GM13977 (cell line): ENCODE results near the gene AP2B1.

Experiments used
- DNase-seq: peaks from one replicate; pipeline ENCODE4 v3.0.0; 2012; ENCODE audit warnings: low spot score
- in situ Hi-C: fragments of 300-500 bp; cut with MboI; formaldehyde crosslinking; loops from one replicate; pipeline ENCODE4 v1.12.0; 2022; ENCODE audit warnings: low sequenced_read_pairs, low pct_unique_long_range_greater_than_20kb, mixed read lengths, inconsistent platforms; ENCODE audit not compliant: unreplicated experiment
- TF ChIP-seq, protein P1 (sequence below): IDR thresholded peaks from 2 replicates; pipeline ENCODE4 v1.5.1; 2012; ENCODE audit warnings: mild to moderate bottlenecking, control low read depth; ENCODE audit not compliant: insufficient read depth; ENCODE audit errors: extremely low read depth, missing control alignments

AP2B1 gene

DNA sequence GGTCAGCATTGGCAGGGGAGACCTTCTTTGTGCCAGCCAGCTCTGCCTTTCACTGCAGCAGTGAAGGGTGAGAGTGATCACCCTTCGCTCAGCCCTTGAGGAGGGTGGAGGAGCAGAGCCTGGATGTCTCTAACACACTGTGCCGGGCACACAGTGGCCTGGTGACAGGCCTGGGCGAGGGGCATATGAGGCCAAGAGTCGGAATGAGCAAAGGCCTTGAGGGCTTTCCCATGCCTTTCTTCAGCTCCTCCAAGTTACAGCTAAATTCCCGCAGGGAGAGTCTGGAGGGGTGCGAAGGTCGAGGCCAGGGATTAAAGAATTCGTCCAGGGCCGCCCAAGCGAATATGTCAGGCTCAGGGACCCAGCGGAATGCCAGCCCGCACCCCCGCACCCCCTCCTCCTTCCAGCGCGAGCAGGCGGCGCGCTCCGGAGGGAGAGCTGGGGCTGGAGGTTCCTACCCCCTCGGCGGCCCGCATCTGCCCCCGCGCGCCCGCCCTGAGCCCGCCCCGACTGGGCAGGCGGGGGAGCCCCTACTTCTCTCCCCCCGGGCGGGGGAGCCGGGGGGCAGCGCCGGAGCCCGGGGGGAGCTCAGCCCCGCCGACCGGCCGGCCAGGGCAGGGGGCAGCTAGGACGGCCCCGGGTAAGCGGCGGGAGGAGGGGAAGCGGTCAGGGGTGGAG is 144.3 kb downstream of the AP2B1 start, which contains the start of gene RASL10B:
Gene RASL10B, plus strand, starts transcription at position 401 of the 678 bp plus-strand sequence. CDS start 3,546 bp downstream, outside the sequence.
- DNase-seq: peak; percentile 80
- in situ Hi-C loops: loop anchor here (25.0 kb wide), 1 partner anchor 119 kb away; no protein-coding TSS in a partner anchor
- TF ChIP-seq, protein P1, sequence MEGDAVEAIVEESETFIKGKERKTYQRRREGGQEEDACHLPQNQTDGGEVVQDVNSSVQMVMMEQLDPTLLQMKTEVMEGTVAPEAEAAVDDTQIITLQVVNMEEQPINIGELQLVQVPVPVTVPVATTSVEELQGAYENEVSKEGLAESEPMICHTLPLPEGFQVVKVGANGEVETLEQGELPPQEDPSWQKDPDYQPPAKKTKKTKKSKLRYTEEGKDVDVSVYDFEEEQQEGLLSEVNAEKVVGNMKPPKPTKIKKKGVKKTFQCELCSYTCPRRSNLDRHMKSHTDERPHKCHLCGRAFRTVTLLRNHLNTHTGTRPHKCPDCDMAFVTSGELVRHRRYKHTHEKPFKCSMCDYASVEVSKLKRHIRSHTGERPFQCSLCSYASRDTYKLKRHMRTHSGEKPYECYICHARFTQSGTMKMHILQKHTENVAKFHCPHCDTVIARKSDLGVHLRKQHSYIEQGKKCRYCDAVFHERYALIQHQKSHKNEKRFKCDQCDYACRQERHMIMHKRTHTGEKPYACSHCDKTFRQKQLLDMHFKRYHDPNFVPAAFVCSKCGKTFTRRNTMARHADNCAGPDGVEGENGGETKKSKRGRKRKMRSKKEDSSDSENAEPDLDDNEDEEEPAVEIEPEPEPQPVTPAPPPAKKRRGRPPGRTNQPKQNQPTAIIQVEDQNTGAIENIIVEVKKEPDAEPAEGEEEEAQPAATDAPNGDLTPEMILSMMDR: no peak

DNA sequence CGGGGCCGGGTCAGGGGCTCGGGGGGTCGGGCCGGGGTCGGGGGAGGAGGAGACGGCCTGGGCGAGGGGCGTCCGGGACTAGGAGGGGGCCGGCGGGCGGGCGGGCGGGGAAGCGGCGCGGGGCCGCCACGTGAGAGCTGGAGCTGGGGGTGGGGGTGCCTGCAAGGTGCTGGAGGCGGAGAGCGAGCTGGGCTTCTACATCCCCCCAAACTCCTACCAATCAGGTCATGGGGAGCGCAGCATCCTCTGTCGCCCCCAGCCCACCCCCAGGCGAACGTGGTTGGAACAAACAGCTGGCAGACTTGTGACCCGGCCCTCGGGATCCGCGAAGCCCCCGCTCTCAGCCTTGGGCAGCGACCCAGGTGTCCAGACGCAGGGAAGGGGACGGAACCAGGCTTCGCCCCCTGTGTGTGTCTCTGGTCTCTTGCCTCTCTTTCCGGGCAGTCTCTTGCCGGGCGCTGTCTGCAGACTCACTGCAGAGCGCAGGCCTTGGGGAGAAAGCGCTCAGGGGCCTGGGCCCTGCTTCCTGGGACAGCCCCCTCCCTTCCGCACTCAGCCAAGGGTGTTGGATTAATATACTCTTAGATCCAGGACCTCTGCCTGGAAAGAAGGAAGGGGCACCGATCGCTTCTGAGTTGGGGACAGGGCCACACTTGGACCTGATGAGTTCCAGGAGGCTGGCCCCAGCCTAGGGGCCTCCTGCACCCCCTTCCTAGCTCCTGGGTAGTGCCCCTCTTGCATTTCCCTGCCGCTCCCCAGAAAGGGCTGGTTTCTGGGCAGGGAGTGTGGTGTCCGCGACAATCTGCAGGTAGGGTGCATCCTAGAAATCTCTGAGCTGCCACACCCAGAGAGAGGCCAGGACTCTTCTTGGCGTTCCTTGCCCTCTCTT is 145.0 kb downstream of the AP2B1 start:
- peak; percentile 51 for DNase-seq
- TF ChIP-seq, protein P1: no peak
- in situ Hi-C loops: loop anchor here (25.0 kb wide), 1 partner anchor 120 kb away; no protein-coding TSS in a partner anchor

DNA sequence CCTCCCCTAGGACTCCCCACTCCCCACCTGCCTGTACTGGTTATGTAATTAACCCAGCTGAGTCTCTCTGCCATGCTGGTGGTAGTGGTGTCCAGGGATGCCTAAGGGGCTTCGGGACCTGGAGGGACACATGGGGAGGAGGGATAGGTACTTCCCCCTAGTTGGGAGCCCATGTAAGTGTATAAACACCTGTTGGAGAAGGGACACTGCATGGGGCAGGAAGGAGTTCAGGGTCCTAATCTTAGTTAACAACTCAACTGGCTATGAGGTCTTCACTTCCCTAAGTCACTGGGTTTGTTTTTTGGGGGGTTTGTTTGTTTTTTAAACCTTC is 145.6 kb downstream of the AP2B1 start:
- in situ Hi-C loops: loop anchor here (25.0 kb wide), 1 partner anchor 120 kb away; no protein-coding TSS in a partner anchor
- DNase-seq: peak; percentile 36
- TF ChIP-seq, protein P1: no peak

DNA sequence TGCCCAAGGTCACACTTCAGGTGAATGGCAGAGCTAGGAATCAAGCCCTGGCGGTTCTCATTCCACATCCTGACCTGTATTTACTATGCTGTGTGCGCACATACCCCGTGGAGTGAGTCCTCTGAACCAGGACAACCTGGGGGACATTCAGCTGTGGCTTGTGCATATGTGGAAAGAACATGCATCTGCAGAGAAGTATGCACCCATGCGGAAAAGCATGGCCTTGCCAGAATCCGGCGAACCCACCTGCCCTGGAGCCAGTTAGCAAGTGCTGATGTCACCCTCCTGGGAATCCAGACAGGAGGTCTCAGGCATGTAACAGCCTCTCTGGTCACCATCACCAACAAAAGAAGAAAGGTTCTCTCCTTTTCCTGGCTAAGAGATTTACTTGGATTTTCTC is 146.2 kb downstream of the AP2B1 start:
- in situ Hi-C loops: loop anchor here (25.0 kb wide), 1 partner anchor 121 kb away; no protein-coding TSS in a partner anchor
- peak; percentile 34 for DNase-seq
- TF ChIP-seq, protein P1: no peak

DNA sequence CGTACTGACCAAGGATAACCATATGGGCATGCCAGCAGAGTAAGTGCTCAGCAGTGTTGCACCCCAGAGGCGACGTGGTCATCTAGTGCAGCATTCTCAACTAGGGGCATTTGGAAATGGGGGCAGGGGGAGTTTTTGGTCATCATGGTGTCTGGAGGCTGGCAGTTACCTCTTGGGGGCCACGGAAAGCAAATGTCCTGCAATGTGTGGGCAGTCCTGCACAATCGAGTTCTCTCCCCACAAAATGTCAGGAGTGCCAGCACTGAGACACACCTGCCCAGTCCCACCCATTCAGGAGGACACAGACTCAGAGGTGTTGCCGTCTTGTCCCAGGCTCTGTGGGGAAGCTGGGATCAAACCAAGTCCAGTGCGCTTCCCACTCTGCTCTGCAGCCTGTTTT is 147.3 kb downstream of the AP2B1 start:
- DNase-seq: peak; percentile 29
- in situ Hi-C loops: loop anchor here (25.0 kb wide), 1 partner anchor 122 kb away; no protein-coding TSS in a partner anchor
- TF ChIP-seq, protein P1: no peak

DNA sequence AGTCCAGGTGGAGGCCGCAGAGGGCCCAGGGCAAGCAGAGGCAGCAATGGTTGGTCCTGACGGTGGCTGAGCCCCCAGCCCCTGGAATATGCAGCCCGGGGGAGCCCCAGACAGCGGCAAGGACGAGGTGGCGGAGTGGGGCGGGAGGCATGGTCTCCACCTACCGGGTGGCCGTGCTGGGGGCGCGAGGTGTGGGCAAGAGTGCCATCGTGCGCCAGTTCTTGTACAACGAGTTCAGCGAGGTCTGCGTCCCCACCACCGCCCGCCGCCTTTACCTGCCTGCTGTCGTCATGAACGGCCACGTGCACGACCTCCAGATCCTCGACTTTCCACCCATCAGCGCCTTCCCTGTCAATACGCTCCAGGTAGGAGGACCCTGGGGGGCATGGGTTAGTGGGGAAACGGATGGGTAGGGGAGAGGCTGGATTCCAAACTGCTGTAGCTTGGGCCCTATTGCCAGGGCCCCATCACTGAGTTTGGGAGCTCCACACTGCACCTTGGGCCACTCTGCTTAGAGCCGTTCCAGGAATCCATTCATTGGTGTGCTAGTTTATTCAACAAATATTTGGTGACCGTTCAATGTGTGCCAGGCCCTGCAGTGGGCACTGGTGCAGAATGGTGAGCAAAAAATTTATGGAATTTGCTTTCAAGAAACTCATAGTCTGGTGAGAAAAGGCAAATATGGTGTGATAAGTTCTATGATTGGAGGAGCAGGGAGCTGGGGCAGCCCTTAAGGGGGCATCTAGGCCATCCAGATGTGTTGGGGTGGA is 148.1 kb downstream of the AP2B1 start:
- TF ChIP-seq, protein P1: no peak
- peak; percentile 27 for DNase-seq
- in situ Hi-C loops: loop anchor here (25.0 kb wide), 1 partner anchor 123 kb away; no protein-coding TSS in a partner anchor
